ENCODE results near the gene NLRP1. TPM values are rescaled to one million over a fixed set of nuclear protein-coding genes. Genes with fewer than 3 reads are reported as not detected.

The NLRP1 gene
- total and polyA plus RNA-seq, 9 of the 15 experiments (the other 6 are each of a cell fraction or from before 2014, with no cell fraction given), result 4.0 to 69.4 (median 27.7) TPM

GRCh38 chr17:5485270-5486205, 98.8 kb downstream of the NLRP1 start, which contains the start of gene DERL2:
TSS of gene DERL2 (minus strand) at chr17:5486178. CDS start at chr17:5486161, 17 bp downstream.
- H3K4me3 ChIP-seq, result peak within 1 kb of the TSS; percentile 97
- BruUV-seq (replicated peaks), result TSS peak; percentile 54
- H3K36me3 ChIP-seq (ENCODE audit: control insufficient read depth, insufficient read depth, low read length), result peaks cover 73% of the 10 kb centered on the region
- no peaks in the 10 kb centered on the region; the same call in 1 of the 2 replicates for H4K20me1 ChIP-seq (replicated peaks; ENCODE audit: control insufficient read depth, insufficient read depth, low read length)
- DNase-seq (ENCODE audit: extremely low read depth in 1 of 4, low spot score in 3 of 4) (peak; percentile 56 to 69 (median 66)), FAIRE-seq (no peak), ATAC-seq (peak; percentile 53)
- H3K9me1 ChIP-seq (ENCODE audit: control insufficient read depth, insufficient read depth, low read length), result no peaks in the 10 kb centered on the region
- H3K27me3 ChIP-seq (ENCODE audit: control insufficient read depth in 2 of 2, insufficient read depth in 2 of 2, low read length in 2 of 2), result no peaks in the 10 kb centered on the region
- H3K4me2 ChIP-seq (ENCODE audit: insufficient read depth, low read length), result peak within 1 kb of the TSS; percentile 94
- H3K27ac ChIP-seq (ENCODE audit: extremely low read depth, low read depth, low read length), result peak within 1 kb of the TSS; percentile 100
- peak within 1 kb of the TSS; percentile 98 to 100 for H3K9ac ChIP-seq (ENCODE audit: insufficient read depth in 1 of 2, low read depth in 2 of 2, low read length in 2 of 2)
- peaks cover 54% of the 10 kb centered on the region for H3K79me2 ChIP-seq (ENCODE audit: control insufficient read depth, insufficient read depth, low read length)
- peak within 1 kb of the TSS; percentile 94 for H2AFZ ChIP-seq (ENCODE audit: low read depth, low read length)
- WGBS (ENCODE audit: insufficient coverage, low coverage, missing lambda C conversion rate), result 8% methylated on average over 16 of the region's 29 CpGs
- H3K4me1 ChIP-seq (replicated peaks in 1 of 2; ENCODE audit: control insufficient read depth in 2 of 2, insufficient read depth in 2 of 2, low read length in 2 of 2), result peaks cover 5 to 8% of the 10 kb centered on the region in 2 experiments; a peak in 2 of 5 replicates
- H3K9me3 ChIP-seq (replicated peaks; ENCODE audit: control insufficient read depth, insufficient read depth, low read depth, low read length), result no peaks in the 10 kb centered on the region
- CTCF ChIA-PET (ENCODE audit: low intra/inter-chr PET ratio), result interaction anchor here (0.5 kb wide), 1 partner anchor 26 kb away, joined by 4 read pairs; no protein-coding TSS in a partner anchor
- POLR2A ChIA-PET, result interaction anchor here (0.6 to 2.8 kb wide), 9 partner anchors 8 to 555 kb away, joined by 3 to 15 read pairs (median 4); partner anchors contain the start of gene DHX33
- in situ Hi-C loops (cut with MboI) (no loop called here), intact Hi-C loops (cut with micrococcal nuclease) (loop anchor here (1.0 kb wide), 1 partner anchor 16 kb away; no protein-coding TSS in a partner anchor)
- TF ChIP-seq, protein P1, sequence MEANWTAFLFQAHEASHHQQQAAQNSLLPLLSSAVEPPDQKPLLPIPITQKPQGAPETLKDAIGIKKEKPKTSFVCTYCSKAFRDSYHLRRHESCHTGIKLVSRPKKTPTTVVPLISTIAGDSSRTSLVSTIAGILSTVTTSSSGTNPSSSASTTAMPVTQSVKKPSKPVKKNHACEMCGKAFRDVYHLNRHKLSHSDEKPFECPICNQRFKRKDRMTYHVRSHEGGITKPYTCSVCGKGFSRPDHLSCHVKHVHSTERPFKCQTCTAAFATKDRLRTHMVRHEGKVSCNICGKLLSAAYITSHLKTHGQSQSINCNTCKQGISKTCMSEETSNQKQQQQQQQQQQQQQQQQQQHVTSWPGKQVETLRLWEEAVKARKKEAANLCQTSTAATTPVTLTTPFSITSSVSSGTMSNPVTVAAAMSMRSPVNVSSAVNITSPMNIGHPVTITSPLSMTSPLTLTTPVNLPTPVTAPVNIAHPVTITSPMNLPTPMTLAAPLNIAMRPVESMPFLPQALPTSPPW (CRISPR knock-in tag; IDR thresholded peaks at IDR 0.05), result no peak
- TF ChIP-seq RBBP5 (IDR thresholded peaks at IDR 0.05; ENCODE audit: borderline replicate concordance, insufficient read depth, low read length, poor library complexity, severe bottlenecking) (peak; percentile 37), YY1 (IDR thresholded peaks at IDR 0.05; ENCODE audit: borderline replicate concordance in 1 of 3, control insufficient read depth in 1 of 3, extremely low read depth in 1 of 3, insufficient read depth in 3 of 3, insufficient read length in 1 of 3, insufficient replicate concordance in 2 of 3, low read depth in 1 of 3, low read length in 2 of 3) (peak; percentile 18 to 87 (median 71)), NFRKB (IDR thresholded peaks at IDR 0.05; ENCODE audit: low read depth) (0 out of 2 replicates have a peak, but pooled peaks have one; percentile 13), SP2 (IDR thresholded peaks at IDR 0.05; ENCODE audit: extremely low read depth, low read depth, low read length, poor library complexity, severe bottlenecking) (no peak), ZNF586 (CRISPR knock-in tag; conservative IDR thresholded peaks at IDR 0.05) (no peak), AFF4 (CRISPR knock-in tag; IDR thresholded peaks at IDR 0.05) (no peak), NFIC (IDR thresholded peaks at IDR 0.05) (0 out of 2 replicates have a peak, but pooled peaks have one; percentile 31), KLF1 (tag; IDR thresholded peaks at IDR 0.05) (no peak), MAZ (CRISPR knock-in tag; conservative IDR thresholded peaks at IDR 0.05 in 1 of 2, IDR thresholded peaks at IDR 0.05 in 1 of 2) (no peak)
- TF ChIP-seq, protein P2, sequence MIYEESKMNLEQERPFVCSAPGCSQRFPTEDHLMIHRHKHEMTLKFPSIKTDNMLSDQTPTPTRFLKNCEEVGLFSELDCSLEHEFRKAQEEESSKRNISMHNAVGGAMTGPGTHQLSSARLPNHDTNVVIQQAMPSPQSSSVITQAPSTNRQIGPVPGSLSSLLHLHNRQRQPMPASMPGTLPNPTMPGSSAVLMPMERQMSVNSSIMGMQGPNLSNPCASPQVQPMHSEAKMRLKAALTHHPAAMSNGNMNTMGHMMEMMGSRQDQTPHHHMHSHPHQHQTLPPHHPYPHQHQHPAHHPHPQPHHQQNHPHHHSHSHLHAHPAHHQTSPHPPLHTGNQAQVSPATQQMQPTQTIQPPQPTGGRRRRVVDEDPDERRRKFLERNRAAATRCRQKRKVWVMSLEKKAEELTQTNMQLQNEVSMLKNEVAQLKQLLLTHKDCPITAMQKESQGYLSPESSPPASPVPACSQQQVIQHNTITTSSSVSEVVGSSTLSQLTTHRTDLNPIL (CRISPR knock-in tag; IDR thresholded peaks at IDR 0.05), result no peak

Measured in K562 (cell line).